ENCODE measurements around the gene RHBDL2.
"Not testable (repeated sequence)": the region's sequence is repeated elsewhere in the genome, so short reads cannot be mapped to it uniquely, and the experiment has no call there.

The RHBDL2 gene, protein sequence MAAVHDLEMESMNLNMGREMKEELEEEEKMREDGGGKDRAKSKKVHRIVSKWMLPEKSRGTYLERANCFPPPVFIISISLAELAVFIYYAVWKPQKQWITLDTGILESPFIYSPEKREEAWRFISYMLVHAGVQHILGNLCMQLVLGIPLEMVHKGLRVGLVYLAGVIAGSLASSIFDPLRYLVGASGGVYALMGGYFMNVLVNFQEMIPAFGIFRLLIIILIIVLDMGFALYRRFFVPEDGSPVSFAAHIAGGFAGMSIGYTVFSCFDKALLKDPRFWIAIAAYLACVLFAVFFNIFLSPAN

DNA sequence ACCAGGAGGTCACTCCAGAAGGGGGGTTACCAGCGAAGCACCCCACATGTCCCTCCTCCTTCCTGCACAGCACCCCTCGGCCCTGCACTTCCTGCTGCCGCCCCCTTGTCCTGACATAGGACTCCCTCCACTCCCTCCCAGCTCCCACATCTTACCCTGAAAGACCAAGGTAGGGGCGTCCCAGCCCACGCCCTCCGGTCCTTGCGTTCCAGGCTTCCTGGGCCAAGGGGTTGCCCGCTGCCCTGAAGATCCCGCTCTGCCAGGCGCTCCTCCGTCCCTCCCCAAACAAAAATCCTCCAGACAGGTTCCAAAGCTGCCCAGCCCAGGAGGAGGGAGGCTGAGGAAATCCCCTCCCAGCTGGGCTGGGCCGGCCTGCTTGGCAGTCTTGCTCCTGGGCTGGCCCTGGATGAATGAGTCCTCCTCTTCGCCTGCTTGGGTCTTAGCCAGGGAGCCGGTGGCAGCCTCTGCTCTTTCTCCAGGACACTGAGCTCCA is at the start of gene RHBDL2:
Gene RHBDL2 (minus strand): TSS at position 304 of the 493 bp plus-strand sequence. CDS start 22,618 bp downstream, outside the sequence.
- peak; percentile 49 for DNase-seq (ENCODE audit: low read depth)

DNA sequence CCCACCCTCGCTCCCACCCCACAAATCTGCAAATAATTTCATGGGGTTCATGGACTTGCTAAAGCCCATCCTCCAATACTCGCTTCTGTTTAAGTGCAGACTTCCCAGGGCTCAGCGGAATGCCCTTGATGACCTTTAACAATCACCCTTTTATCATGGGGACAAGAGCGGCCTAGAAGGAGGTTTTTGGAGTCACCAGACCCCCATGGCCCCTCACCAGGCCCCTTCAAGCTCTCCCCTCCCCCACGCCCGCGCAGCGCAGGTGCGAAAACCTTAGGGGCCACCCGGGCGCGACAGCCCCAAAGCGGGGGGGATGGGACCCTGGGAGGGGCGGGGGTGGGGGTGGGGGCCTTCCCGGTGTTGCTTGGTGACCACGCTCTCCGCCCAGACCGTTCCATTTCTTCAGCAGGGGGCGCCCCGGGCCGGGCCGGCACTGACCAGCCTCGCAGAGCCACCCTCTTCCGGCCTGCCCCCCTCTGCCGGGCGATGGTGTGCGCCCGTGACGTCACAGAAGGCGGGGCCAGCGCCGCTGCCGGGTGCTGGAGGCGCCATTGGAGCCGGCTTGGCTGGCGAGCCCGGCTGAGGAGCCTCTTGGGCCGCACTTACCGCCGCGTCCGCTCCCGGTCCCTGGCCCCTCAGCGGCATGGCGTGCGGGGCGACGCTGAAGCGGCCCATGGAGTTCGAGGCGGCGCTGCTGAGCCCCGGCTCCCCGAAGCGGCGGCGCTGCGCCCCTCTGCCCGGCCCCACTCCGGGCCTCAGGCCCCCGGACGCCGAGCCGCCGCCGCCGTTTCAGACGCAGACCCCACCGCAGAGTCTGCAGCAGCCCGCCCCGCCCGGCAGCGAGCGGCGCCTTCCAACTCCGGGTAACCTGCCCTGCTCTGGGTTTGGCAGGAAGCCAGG is 49.4 kb upstream of the RHBDL2 start, which contains the start of gene AKIRIN1:
Gene AKIRIN1 (plus strand): TSS at position 539 of the 900 bp plus-strand sequence. CDS start 105 bp downstream, at position 644.
- peak; percentile 98 for DNase-seq (ENCODE audit: low read depth)

DNA sequence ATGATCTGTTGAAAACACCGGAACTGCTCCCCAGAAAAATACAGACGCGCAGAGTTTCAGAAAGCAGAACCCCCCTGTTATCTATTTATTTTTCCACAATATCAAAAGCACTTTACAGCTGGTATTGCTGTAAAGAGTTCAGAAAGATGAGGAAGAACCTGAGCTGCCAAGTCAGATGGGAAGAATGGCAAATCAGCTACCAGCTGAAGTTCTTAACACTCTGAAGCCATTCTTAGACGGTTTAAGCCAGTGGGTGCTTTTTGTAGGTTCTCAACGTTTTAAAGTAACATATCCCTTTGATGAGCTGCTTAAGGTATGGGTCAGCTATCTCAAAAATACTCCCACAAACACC is 48.7 kb upstream of the RHBDL2 start:
- DNase-seq (ENCODE audit: low read depth): peak; percentile 52

DNA sequence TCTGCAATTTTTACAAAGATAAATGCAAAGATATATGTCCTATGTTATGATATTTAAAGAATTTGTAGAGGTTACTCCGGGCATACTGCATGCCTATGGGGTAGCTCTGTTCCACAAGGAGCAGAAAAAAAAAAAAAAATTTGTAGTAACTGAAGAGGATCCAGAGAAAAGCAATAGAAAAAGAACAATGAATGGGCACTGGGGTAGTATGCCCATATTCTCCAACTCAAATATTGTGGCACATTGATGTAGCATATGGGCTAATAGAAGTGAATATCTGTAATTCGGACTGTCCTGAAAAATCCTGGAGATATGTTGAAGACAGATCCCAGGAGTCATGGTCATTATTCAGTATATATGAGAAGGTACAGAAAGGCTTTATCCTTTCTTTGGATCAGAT is 48.3 kb upstream of the RHBDL2 start:
- no peak for DNase-seq (ENCODE audit: low read depth)

DNA sequence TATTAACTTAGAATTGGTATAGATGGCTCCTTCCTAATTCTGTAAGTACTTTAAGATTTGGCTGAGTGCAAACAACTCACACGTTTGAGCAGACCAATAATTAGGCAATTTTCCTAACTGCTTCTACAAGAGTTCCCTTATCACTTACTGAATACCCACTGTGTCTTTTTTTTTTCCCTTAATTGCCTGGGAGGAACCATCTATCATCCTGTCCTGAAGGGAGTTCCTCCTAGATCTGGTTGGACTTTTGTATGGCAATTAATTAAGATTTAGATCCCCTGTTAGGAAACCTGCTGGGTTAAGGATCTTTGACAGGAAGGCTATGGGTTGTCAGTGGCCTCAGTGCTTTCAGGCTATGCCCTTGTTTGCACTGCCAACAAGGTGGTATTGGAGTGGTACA is 37.8 kb upstream of the RHBDL2 start:
- DNase-seq (ENCODE audit: low read depth): not testable (repeated sequence)

DNA sequence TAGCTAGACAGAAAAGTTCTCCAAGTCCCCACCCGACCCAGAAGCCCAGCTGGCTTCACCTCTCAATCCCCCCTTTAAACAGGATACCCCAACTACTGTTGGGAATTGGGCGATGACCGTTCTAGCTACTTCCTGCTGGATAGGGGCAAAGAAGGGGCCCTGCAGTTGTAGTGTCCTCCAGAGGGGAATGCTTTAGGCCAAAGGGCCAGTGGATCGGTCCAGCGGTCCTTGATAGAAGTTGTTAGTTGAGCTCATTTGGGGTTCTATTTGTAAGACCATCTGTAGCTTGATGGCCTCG is 36.6 kb upstream of the RHBDL2 start:
- not testable (repeated sequence) for DNase-seq (ENCODE audit: low read depth)

DNA sequence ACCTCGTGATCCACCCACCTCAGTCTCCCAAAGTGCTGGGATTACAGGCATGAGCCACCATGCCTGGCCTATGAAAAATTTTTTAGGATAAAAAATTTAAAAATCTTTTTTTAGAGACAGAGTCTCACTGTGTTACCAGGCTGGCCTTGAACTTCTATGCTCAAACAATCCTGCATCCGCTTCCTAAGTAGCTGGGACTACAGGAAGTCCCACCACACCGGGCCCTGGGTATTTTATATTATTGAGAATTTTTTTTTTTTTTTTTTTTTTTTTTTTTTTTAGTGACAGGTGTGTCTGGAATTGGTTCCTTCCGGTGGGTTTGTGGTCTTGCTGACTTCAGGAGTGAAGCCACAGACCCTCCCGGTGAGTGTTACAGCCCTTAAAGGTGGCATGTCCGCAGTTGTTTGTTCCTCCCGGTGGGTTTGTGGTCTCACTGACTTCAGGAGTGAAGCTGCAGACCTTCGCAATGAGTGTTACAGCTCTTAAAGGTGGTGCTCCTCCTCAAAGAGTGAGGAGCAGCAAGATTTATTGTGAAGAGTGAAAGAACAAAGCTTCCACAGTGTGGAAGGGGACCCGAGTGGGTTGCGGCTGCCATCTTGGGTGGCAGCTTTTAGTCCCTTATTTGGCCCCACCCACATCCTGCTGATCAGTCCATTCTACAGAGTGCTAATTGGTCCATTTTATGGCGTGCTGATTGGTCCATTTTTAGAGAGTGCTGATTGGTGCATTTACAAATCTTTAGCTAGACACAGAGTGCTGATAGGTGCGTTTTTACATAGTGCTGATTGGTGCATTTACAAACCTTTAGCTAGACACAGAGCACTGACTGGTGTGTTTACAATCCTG is 36.0 kb upstream of the RHBDL2 start:
- DNase-seq (ENCODE audit: low read depth): not testable (repeated sequence)

DNA sequence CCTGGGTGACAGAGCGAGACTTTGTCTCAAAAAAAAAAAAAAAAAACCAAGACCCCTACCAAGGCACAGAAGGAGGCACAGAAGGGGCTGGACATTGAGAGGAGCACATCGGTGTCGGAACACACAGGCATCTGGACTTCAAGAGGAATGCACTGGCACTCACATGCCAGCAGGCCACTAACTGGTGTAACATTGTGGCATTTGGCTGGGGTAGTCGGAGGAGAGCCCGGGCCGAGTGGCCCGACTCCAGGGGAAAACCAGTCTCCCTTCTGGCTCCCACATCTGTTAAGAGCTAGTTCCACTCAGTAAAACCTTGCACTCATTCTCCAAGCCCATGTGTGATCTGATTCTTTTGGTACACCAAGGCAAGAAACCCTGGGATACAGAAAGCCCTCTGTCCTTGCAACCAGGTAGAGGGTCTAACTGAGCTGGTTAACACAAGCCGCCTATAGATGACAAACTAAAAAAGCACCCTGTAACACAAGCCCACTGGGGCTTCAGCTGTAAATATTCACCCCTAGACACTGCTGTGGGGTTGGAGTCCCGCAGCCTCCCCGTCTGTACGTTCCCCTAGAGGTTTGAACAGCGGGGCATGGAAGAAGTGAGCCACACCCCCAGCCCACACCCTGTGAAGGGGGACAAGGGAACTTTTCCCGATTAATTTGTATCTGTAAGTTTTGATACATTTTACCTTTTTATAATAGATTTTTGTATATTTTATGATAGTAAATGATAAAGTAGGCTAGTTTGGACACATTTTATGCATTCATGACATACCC is 32.2 kb upstream of the RHBDL2 start:
- no peak for DNase-seq (ENCODE audit: low read depth)

DNA sequence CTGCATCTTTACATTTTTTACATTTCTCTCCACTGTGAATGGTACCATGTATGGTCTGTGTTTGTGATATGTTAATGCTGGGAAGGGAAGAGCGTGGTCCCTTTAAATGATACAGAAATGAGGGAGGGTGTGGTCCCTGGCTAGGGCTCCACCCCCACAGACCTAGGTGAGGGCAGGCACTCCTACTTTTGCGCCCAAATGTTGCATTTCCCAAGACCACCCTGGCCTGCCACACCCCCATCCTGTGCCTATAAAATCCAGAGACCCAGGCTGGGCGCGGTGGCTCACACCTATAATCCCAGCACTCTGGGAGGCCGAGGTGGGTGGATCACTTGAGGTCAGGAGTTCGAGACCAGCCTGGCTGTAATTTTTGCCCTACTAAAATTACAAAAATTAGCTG is 31.5 kb upstream of the RHBDL2 start:
- not testable (repeated sequence) for DNase-seq (ENCODE audit: low read depth)

DNA sequence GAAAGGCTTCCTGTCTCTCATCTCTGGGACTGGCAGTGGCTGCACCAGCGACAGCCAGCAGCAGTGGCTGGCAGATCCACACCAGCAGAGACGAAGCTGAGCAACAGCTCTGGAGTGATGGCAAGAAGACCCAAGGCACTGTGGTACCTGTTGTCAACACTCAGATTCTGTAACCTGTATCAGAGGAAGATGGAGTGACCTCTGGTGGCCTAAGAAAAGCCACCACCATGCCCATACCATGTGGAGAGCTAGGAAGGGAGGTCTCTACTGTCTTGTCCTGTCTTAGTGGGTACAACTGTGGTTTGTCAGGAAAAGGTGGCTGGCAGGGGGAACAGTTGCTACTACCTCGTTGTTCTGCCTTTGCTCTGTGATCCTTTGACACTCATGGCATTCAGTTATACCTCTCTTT is 22.5 kb upstream of the RHBDL2 start:
- DNase-seq (ENCODE audit: low read depth): no peak

DNA sequence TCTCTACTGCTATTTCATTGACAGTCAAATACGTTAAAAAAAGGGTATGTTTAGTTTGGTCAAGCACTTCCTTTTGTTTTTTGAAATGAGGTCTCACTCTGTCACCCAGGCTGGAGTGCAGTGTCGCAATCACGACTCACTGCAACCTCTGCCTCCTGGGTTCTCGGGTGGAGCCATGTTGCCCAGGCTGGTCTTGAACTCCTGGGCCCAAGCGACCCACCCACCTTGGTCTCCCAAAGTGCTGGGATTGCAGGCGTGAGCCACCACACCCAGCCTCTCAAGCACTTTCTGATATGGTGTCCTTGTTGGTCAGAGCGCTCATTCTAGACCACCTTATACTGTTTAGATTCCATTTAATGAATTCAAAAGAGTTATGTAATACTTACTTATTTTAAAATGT is 20.9 kb upstream of the RHBDL2 start:
- DNase-seq (ENCODE audit: low read depth): peak; percentile 35

DNA sequence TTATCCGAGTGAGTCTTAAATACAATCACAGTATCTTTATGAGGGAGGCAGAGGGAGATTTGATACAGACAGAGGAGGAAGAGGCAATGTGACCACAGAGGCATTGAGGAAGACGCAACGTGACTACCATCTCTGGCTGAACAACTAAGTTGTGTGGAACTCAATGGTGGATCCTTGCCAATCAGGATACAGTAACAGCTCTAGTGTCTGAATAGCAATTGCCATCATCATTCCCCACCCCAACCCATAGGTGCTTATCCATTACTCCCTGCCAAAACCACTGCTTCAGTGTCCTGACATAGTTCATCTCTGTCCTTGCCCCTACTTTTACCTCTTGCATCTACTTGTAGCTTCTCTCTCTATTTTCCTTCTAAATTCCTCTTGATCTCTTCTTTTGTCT is 20.5 kb upstream of the RHBDL2 start:
- peak; percentile 87 for DNase-seq (ENCODE audit: low read depth)

DNA sequence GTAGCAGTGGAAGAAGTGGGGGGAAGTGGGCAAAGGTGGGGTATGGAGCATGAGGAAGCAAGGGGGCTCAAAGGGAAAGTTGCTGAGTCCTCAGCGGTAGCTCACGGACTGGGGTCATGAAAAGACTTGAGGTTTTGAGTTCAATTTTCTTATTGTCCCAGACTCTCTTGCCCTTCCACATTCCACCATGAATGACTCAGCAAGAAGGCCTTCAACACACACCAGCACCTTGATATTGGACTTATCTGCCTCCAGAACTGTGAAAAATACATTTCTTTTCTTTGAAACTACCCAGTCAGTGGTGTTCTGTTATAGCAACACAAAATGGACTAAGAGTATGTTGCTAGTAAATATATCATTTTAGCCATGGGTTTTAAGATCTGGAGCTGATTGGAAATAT is 17.3 kb upstream of the RHBDL2 start:
- peak; percentile 75 for DNase-seq (ENCODE audit: low read depth)

DNA sequence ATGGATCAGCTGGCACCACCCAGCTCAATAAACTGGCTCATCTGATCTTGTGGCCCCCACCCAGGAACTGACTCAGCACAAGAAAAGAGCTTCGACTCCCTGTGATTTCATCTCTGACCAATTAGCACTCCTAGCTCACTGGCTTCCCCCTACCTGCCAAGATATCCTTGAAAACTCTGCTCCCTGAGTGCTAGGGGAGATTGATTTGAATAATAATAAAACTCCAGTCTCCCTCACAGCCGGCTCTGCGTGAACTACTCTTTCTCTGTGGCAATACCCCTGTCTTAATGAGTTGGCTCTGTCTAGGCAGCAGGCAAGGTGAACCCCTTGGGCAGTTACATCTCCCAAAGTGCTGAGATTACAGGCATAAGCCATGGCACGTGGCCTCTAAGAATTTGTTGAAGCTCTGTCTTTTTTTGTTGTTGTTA is 11.8 kb upstream of the RHBDL2 start:
- peak; percentile 11 for DNase-seq (ENCODE audit: low read depth)

DNA sequence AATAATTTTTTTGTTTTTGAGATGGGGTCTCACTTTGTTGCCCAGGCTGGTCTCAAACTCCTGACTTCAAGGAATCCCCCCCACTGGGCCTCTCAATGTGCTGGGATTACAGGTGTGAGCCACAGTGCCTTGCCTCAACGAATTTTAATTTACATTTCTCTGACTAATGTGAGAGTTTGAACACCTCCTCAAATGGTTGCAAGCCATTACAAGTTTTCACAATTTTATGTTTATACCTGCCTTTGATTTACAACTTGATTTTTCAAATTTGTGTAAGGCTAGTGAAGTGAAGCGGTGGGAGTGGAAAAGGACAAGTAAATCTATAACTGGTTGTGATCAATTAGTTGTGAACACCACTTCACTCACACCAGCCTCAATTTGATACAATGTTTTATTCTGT is 8.9 kb upstream of the RHBDL2 start:
- DNase-seq (ENCODE audit: low read depth): no peak

DNA sequence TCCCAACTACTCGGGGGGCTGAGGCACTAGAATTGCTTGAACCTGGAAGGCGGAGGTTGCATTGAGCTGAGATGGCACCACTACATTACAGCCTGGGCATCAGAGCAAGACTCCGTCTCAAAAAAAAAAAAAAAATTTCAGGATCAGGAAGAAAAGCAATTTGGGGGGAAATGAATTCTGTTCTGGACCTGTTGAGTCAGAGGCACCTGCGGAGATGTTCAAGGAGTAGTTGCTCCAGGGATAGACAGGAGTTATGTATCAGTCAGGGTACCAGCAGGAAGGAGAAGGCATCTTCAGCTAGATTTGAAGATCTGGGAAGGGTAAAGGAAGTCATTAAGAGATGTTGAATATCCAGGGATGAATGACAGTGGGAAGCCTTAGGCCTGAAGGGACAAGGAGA is 2.9 kb upstream of the RHBDL2 start:
- no peak for DNase-seq (ENCODE audit: low read depth)

DNA sequence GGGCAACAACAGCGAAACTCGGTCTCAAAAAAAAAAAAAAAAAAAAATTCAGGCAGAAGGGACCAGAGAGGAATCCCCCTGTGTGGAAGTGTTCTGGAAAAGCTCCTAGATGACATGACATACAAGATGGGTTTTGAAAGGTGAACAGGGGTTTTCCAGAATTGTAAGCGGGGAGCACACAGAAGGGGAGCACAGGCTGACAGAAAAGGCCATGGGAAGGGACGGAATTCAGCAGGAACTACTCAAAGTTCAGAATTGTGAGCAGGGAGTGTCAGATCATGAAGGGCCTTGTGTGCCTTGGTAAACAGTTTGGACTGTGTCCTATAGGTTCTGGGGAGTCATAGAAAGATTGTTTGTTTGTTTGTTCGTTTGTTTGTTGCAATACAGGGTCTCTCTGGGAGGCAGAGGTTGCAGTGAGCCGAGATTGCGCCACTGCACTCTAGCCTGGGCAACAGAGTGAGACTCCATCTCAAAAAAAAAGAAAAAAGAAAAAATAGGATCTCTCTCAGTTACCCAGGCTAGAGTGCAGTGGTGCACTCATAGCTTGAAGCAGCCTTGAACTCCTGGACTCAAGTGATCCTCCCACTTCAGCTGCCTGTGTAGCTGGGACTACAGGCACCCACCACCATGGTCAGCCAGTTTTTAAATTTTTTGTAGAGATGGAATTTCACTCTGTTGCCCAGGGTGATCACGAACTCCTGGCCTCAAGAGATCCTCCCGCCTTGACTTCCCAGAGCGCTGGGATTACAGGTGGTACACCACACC is 1.2 kb upstream of the RHBDL2 start:
- no peak for DNase-seq (ENCODE audit: low read depth)

DNA sequence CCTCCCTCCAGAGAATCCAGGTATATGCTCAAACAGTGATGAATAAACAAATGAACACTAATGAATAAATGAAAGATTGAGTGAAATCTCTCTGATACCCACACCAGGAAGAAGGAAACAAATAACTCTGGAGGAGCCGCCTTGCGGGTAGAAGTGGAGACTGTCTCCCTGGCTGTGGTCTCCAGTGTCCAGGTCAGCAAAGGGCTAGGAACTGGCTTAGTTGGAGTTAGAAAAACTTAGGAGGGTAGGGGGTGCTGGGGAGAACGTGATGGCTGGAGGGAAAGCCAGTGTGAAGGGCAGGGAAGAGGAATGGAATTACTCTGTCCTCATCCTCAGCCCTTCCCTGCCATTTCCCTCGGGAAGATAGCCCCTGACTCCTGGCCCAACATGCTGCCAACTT is 537 bp downstream of the RHBDL2 start:
- no peak for DNase-seq (ENCODE audit: low read depth)

DNA sequence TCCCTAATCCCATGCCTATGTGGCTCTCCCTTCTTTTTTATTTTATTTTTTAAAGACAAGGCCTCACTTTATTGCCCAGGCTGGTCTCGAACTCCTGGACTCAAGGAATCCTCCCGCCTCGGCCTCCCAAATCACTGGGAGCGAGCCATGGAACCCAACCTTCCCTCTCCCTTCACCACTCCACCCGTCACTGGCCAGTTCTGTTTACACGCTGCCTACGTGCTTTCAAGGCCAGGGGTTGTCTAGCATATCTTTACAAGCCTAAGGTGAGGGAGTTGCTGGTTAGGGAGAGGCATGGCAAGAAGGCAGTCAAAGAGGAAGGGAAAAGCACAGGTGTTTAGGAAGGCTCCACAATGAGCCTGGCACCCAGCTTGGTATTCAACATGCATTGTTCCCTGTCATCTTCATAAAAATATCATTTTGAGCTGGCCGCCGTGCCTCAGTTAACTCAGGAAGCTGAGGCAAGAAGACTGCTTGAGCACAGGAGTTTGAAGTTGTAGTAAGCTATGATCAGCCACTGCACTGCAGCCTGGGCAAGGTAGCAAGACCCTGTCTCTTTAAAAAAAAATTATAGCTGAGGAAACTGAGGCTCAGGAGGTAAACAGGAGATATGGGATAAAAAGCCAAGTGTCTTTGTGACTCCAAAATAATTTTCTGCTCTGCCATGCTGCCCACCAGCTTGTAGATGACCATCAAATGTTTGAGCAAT is 1.1 kb downstream of the RHBDL2 start:
- DNase-seq (ENCODE audit: low read depth): no peak

DNA sequence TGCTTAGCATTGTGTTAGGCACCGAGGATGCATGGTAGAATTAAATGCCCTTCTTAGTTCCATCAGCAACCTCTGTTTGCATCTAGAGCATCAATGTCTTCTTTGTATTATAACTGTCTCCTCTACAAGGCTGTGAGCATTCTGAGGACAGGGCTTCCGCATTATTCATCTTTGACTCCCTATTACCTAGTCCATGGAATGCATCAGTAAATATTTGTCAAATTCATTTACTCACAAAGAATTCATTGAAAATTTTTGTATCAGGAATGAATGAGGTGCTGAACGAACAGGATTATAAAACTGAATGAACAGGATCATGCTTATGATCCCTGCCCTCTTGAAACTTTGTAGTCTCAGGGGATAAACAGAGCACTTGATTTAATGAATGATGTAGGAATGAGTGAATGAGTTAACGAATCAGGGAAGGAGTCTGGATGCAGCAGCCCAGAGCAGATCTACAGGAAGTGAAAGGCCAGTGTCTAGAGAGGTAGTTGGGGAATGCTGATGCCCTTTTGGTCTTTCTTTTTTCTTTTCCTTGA is 2.8 kb downstream of the RHBDL2 start:
- DNase-seq (ENCODE audit: low read depth): no peak
